Activated gamma-delta T cell treated with anti-CD3 and anti-CD28 coated beads, Interleukin-2, amount 50 U/mL, for 16 hours (primary cell): ENCODE measurements around the gene OSBP2.

Experiments
- DNase-seq: peaks from one replicate; pipeline ENCODE4 v3.0.0-alpha.2; 2020; ENCODE audit warnings: low read depth

OSBP2 gene

GRCh38 chr22:30868663-30869385, 174.2 kb downstream of the OSBP2 start:
- DNase-seq = no peak

- no peak for DNase-seq
These were observed 175.2 kb downstream of the OSBP2 start for GRCh38 chr22:30869667-30870395.

- no peak for DNase-seq
These were observed 176.0 kb downstream of the OSBP2 start for GRCh38 chr22:30870451-30871345.

GRCh38 chr22:30871391-30872284, 177.0 kb downstream of the OSBP2 start:
- no peak for DNase-seq

GRCh38 chr22:30872285-30873041, 177.8 kb downstream of the OSBP2 start:
- no peak for DNase-seq

GRCh38 chr22:30873086-30873650, 178.5 kb downstream of the OSBP2 start:
- DNase-seq = no peak

GRCh38 chr22:30873661-30874060, 179.0 kb downstream of the OSBP2 start:
- DNase-seq = no peak

GRCh38 chr22:30874431-30875370, 180.0 kb downstream of the OSBP2 start:
- DNase-seq = no peak

- DNase-seq = no peak
These were observed 181.0 kb downstream of the OSBP2 start for GRCh38 chr22:30875481-30876215.

GRCh38 chr22:30876221-30876751, 181.6 kb downstream of the OSBP2 start:
- DNase-seq = no peak

GRCh38 chr22:30876915-30877553, 182.4 kb downstream of the OSBP2 start:
- DNase-seq = no peak

- no peak for DNase-seq
These were observed 183.2 kb downstream of the OSBP2 start for GRCh38 chr22:30877662-30878515.

- DNase-seq = no peak
These were observed 184.1 kb downstream of the OSBP2 start for GRCh38 chr22:30878516-30879414.

GRCh38 chr22:30879415-30879797, 184.7 kb downstream of the OSBP2 start:
- DNase-seq = no peak

GRCh38 chr22:30880181-30880601, 185.5 kb downstream of the OSBP2 start:
- DNase-seq = no peak

- no peak for DNase-seq
These were observed 186.2 kb downstream of the OSBP2 start for GRCh38 chr22:30880847-30881246.
